ENCODE results near the gene GCFC2.

The GCFC2 gene

DNA sequence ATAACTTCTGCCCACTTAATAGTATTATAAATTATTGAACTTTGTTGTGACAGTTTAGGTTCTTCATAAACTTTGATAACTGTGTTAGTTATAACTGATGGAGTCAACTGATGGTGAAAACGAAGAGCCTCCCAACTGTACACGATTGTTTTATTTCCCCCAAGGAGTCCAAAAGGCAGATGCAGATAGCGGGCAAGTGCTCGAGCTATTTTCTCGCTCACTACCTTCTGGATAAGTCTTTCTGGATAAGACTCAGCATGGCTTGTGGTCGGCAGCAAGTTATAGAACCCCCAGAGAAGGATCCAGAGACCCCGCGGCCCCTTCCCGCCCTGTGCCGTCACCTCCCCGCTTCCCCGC lies 517 bp downstream of the GCFC2 start:
- peak overlapping the region; percentile 90 for H3K9ac ChIP-seq (ENCODE audit: low read length)
- H4K20me1 ChIP-seq (ENCODE audit: insufficient read depth, low read length), result no peaks in the 10 kb centered on the region
- peaks cover 18% of the 10 kb centered on the region for H3K79me2 ChIP-seq (ENCODE audit: insufficient read depth, low read length)
- no peaks in the 10 kb centered on the region for H3F3A ChIP-seq (ENCODE audit: insufficient read depth, low read length)
- peaks cover 19% of the 10 kb centered on the region for H3K4me1 ChIP-seq (ENCODE audit: insufficient read depth, low read length, severe bottlenecking)
- no peaks in the 10 kb centered on the region for H3K27me3 ChIP-seq (ENCODE audit: insufficient read depth, low read length)
- H3K4me3 ChIP-seq (ENCODE audit: low read depth, low read length, poor library complexity, severe bottlenecking), result peak overlapping the region; percentile 76
- H3K36me3 ChIP-seq (ENCODE audit: insufficient read depth, low read length), result peaks cover 8% of the 10 kb centered on the region; the same call in 1 of the 2 replicates
- peak overlapping the region; percentile 78 for H3K27ac ChIP-seq (ENCODE audit: low read depth, low read length, poor library complexity, severe bottlenecking)
- no peak overlapping the region for H2AFZ ChIP-seq (ENCODE audit: low read length)
- no peaks in the 10 kb centered on the region for H3K9me3 ChIP-seq (ENCODE audit: low read length)
- TF ChIP-seq, protein P1, sequence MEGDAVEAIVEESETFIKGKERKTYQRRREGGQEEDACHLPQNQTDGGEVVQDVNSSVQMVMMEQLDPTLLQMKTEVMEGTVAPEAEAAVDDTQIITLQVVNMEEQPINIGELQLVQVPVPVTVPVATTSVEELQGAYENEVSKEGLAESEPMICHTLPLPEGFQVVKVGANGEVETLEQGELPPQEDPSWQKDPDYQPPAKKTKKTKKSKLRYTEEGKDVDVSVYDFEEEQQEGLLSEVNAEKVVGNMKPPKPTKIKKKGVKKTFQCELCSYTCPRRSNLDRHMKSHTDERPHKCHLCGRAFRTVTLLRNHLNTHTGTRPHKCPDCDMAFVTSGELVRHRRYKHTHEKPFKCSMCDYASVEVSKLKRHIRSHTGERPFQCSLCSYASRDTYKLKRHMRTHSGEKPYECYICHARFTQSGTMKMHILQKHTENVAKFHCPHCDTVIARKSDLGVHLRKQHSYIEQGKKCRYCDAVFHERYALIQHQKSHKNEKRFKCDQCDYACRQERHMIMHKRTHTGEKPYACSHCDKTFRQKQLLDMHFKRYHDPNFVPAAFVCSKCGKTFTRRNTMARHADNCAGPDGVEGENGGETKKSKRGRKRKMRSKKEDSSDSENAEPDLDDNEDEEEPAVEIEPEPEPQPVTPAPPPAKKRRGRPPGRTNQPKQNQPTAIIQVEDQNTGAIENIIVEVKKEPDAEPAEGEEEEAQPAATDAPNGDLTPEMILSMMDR (IDR thresholded peaks at IDR 0.05; ENCODE audit: low read length), result no peak
- TF ChIP-seq EZH2 (IDR thresholded peaks at IDR 0.05; ENCODE audit: borderline replicate concordance, low read length), result no peak
- H3K4me2 ChIP-seq (ENCODE audit: low read length), result peak overlapping the region; percentile 77
- no peaks in the 10 kb centered on the region for H3K9me2 ChIP-seq (ENCODE audit: low read depth, low read length)

DNA sequence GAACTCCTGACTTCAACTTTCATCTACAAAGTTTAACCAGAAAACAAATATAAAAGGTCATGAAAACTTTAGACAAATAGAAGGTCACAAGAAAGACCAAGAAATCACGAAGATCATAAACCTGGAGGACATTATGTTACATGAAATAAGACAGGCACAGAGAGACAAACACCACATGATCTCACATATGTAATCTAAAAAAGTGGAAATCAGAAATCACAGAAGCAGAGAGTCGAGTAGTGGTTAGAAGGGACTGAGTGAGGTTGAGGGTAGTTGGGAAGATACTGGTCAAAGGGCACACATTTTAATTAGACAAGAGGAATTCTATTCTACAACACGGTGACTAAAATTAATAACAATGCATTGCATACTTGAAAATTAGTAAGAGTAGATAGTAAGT lies 1.4 kb downstream of the GCFC2 start:
- H3K27ac ChIP-seq (ENCODE audit: low read depth, low read length, poor library complexity, severe bottlenecking), result no peak overlapping the region
- peak overlapping the region; percentile 76 for H3K4me3 ChIP-seq (ENCODE audit: low read depth, low read length, poor library complexity, severe bottlenecking)
- no peaks in the 10 kb centered on the region for H3F3A ChIP-seq (ENCODE audit: insufficient read depth, low read length)
- no peaks in the 10 kb centered on the region for H3K27me3 ChIP-seq (ENCODE audit: insufficient read depth, low read length)
- no peak overlapping the region for H2AFZ ChIP-seq (ENCODE audit: low read length)
- H3K4me1 ChIP-seq (ENCODE audit: insufficient read depth, low read length, severe bottlenecking), result peaks cover 19% of the 10 kb centered on the region
- peaks cover 18% of the 10 kb centered on the region for H3K79me2 ChIP-seq (ENCODE audit: insufficient read depth, low read length)
- peaks cover 17% of the 10 kb centered on the region; the same call in 1 of the 2 replicates for H3K36me3 ChIP-seq (ENCODE audit: insufficient read depth, low read length)
- H3K9ac ChIP-seq (ENCODE audit: low read length), result peak overlapping the region; percentile 90
- H3K9me2 ChIP-seq (ENCODE audit: low read depth, low read length), result no peaks in the 10 kb centered on the region
- H4K20me1 ChIP-seq (ENCODE audit: insufficient read depth, low read length), result no peaks in the 10 kb centered on the region
- peak overlapping the region; percentile 77 for H3K4me2 ChIP-seq (ENCODE audit: low read length)
- TF ChIP-seq EZH2 (IDR thresholded peaks at IDR 0.05; ENCODE audit: borderline replicate concordance, low read length), result no peak
- TF ChIP-seq, protein P1 (IDR thresholded peaks at IDR 0.05; ENCODE audit: low read length), result no peak
- no peaks in the 10 kb centered on the region for H3K9me3 ChIP-seq (ENCODE audit: low read length)

DNA sequence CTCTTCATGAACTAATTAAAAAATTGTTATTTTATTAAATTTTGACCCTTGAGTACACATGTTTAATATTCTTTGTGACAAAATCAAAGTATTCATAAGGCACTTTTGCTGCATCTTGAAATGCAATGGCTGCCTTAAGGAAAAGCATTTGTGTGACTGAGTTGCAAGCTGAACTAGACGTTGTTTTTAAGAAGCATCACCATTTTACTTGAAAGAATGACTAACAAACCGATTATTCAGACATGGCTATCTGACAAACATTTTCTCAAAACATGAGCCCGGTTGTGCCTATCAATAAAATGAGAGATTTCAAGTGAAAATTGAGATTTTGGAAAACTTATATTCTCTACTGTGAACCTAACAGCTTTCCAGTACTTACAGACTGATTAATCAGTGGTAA lies 2.8 kb downstream of the GCFC2 start:
- H3K9ac ChIP-seq (ENCODE audit: low read length), result no peak overlapping the region

More for the DNA sequence above, 2.8 kb downstream of the GCFC2 start:
- H3K4me2 ChIP-seq (ENCODE audit: low read length), result no peak overlapping the region
- H3K4me3 ChIP-seq (ENCODE audit: low read depth, low read length, poor library complexity, severe bottlenecking), result no peak overlapping the region
- no peak overlapping the region for H2AFZ ChIP-seq (ENCODE audit: low read length)
- H3K36me3 ChIP-seq (ENCODE audit: insufficient read depth, low read length), result peaks cover 31% of the 10 kb centered on the region
- no peaks in the 10 kb centered on the region for H3F3A ChIP-seq (ENCODE audit: insufficient read depth, low read length)
- no peaks in the 10 kb centered on the region for H3K9me3 ChIP-seq (ENCODE audit: low read length)
- H3K27me3 ChIP-seq (ENCODE audit: insufficient read depth, low read length), result no peaks in the 10 kb centered on the region
- peaks cover 19% of the 10 kb centered on the region for H3K4me1 ChIP-seq (ENCODE audit: insufficient read depth, low read length, severe bottlenecking)
- no peak overlapping the region for H3K27ac ChIP-seq (ENCODE audit: low read depth, low read length, poor library complexity, severe bottlenecking)
- H4K20me1 ChIP-seq (ENCODE audit: insufficient read depth, low read length), result no peaks in the 10 kb centered on the region
- H3K79me2 ChIP-seq (ENCODE audit: insufficient read depth, low read length), result peaks cover 18% of the 10 kb centered on the region
- no peak for TF ChIP-seq EZH2 (IDR thresholded peaks at IDR 0.05; ENCODE audit: borderline replicate concordance, low read length)
- TF ChIP-seq, protein P1 (IDR thresholded peaks at IDR 0.05; ENCODE audit: low read length), result no peak
- no peaks in the 10 kb centered on the region for H3K9me2 ChIP-seq (ENCODE audit: low read depth, low read length)

Measured in OCI-LY1 (cell line).